IPS-NIHi7 (cell line): ENCODE data around the gene EBF3.
A peak's percentile ranks its signal among the peaks of the same experiment; 100 is the strongest.

Source experiments
- DNase-seq: peaks from one replicate; pipeline ENCODE4 v3.0.0; 2012; ENCODE audit warnings: mixed read lengths; ENCODE audit errors: extremely low spot score

Gene EBF3

GRCh38 chr10:129963641-129964501, at the start of gene EBF3:
Gene EBF3, minus strand, starts transcription at chr10:129964274. Its CDS starts 506 bp downstream, at chr10:129963768.
- peak; percentile 87 for DNase-seq

GRCh38 chr10:130013335-130014262, 49.5 kb upstream of the EBF3 start:
- DNase-seq: no peak

GRCh38 chr10:130012129-130012528, 48.1 kb upstream of the EBF3 start:
- no peak for DNase-seq

- DNase-seq: no peak
These were observed 46.6 kb upstream of the EBF3 start for GRCh38 chr10:130010653-130011052.

GRCh38 chr10:130009228-130009627, 45.2 kb upstream of the EBF3 start:
- no peak for DNase-seq

- no peak for DNase-seq
These were observed 39.9 kb upstream of the EBF3 start for GRCh38 chr10:130003787-130004613.

GRCh38 chr10:130003166-130003565, 39.1 kb upstream of the EBF3 start:
- peak; percentile 3 for DNase-seq

- DNase-seq: no peak
These were observed 38.5 kb upstream of the EBF3 start for GRCh38 chr10:130002606-130003005.

- DNase-seq: no peak
These were observed 36.8 kb upstream of the EBF3 start for GRCh38 chr10:130000918-130001317.

GRCh38 chr10:129999140-129999539, 35.1 kb upstream of the EBF3 start:
- no peak for DNase-seq

- no peak for DNase-seq
These were observed 29.5 kb upstream of the EBF3 start for GRCh38 chr10:129993621-129994020.

GRCh38 chr10:129992356-129992755, 28.3 kb upstream of the EBF3 start:
- no peak for DNase-seq

GRCh38 chr10:129982825-129983224, 18.8 kb upstream of the EBF3 start:
- no peak for DNase-seq

GRCh38 chr10:129978980-129979379, 14.9 kb upstream of the EBF3 start:
- DNase-seq: no peak

GRCh38 chr10:129978322-129978721, 14.2 kb upstream of the EBF3 start:
- no peak for DNase-seq

GRCh38 chr10:129977794-129978193, 13.7 kb upstream of the EBF3 start:
- no peak for DNase-seq

GRCh38 chr10:129973674-129974059, 9.6 kb upstream of the EBF3 start:
- no peak for DNase-seq

GRCh38 chr10:129972966-129973673, 9.0 kb upstream of the EBF3 start:
- no peak for DNase-seq

GRCh38 chr10:129972145-129972965, 8.3 kb upstream of the EBF3 start:
- peak; percentile 48 for DNase-seq
